ENCODE results near the gene COL1A1.

DNA sequence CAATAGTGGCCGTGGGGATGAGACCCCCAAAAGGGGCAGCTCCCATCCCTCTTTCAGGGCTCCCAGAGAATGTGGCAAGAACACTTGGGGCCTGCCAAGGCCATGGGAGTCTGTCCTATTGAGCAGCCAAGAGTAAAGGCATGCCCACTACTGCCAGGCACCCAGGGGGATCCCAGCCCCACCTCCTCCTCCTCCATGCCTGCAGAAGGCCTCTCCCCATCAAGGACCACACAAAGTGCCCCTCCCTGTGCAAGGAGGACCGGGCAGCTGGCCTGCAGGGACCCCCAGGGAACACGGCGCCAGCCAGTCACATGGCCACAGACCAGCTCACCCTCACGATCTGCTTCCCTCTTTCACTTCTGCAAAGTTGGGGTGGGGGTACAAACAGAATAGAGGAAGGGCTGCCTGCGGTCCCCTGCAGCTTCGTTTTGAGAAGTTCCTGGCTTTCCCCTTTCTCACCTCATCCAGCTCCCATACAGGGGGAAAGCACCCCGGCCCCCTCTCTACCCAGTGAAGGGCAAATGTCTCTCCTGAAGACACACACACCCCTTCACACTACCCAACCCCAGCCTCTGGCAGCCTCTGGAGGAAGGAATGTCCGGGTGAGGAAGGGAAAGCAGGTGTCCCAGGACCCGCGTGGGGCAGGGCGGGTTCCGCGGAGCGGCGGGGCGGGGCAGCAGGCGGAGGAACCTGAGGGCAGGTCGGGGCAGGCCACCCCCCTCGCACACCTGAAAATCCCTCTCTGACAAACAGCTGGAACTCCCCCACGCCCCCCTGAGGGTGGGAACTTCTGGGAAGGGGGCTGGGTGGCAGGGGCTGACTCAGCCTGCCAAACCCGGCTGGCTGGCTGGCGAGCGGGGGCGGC is 53.0 kb downstream of the COL1A1 start:
- TF ChIP-seq, protein P1, sequence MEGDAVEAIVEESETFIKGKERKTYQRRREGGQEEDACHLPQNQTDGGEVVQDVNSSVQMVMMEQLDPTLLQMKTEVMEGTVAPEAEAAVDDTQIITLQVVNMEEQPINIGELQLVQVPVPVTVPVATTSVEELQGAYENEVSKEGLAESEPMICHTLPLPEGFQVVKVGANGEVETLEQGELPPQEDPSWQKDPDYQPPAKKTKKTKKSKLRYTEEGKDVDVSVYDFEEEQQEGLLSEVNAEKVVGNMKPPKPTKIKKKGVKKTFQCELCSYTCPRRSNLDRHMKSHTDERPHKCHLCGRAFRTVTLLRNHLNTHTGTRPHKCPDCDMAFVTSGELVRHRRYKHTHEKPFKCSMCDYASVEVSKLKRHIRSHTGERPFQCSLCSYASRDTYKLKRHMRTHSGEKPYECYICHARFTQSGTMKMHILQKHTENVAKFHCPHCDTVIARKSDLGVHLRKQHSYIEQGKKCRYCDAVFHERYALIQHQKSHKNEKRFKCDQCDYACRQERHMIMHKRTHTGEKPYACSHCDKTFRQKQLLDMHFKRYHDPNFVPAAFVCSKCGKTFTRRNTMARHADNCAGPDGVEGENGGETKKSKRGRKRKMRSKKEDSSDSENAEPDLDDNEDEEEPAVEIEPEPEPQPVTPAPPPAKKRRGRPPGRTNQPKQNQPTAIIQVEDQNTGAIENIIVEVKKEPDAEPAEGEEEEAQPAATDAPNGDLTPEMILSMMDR (IDR thresholded peaks at IDR 0.05) = no peak
- no peak for TF ChIP-seq POLR2A (IDR thresholded peaks at IDR 0.05)

All from lower leg skin (tissue), 3 donors.